ENCODE results near the gene YBX2.
A peak's percentile ranks its signal among the peaks of the same experiment; 100 is the strongest.

YBX2 gene

GRCh38 chr17:7296189-7296861 lies 1.9 kb upstream of the YBX2 start:
- DNase-seq = peak; percentile 67
- Mint-ChIP-seq H3K9me3 (no peaks in the 10 kb centered on the region), H3K4me1 (peaks cover 16 to 23% of the 10 kb centered on the region in 2 donors), H3K4me3 (peak overlapping the region; percentile 52 to 61), H3K27me3 (peaks cover 39 to 56% of the 10 kb centered on the region in 2 donors), H3K27ac (peak overlapping the region; percentile 42), H3K36me3 (no peaks in the 10 kb centered on the region)
- peak; percentile 64 to 69 for ATAC-seq (replicated peaks)

GRCh38 chr17:7295230-7296180 lies 1.1 kb upstream of the YBX2 start:
- DNase-seq (no peak), ATAC-seq (replicated peaks) (peak in 1 of 2 donors; percentile 41)

GRCh38 chr17:7293816-7294613 lies 424 bp downstream of the YBX2 start:
- Mint-ChIP-seq H3K4me1 (peaks cover 16 to 23% of the 10 kb centered on the region in 2 donors), H3K36me3 (no peaks in the 10 kb centered on the region), H3K27ac (no peak overlapping the region), H3K4me3 (peak overlapping the region in 1 of 2 donors; percentile 79), H3K27me3 (peaks cover 43 to 61% of the 10 kb centered on the region in 2 donors), H3K9me3 (no peaks in the 10 kb centered on the region)
- DNase-seq = no peak
- ATAC-seq (replicated peaks) = no peak

More at GRCh38 chr17:7295230-7296180, 1.1 kb upstream of the YBX2 start:
- H3K36me3 Mint-ChIP-seq = no peaks in the 10 kb centered on the region
- H3K4me1 Mint-ChIP-seq = peaks cover 16 to 23% of the 10 kb centered on the region in 2 donors
- H3K27ac Mint-ChIP-seq = peak overlapping the region; percentile 73
- peak overlapping the region; percentile 76 to 79 for H3K4me3 Mint-ChIP-seq
- H3K27me3 Mint-ChIP-seq = peaks cover 43 to 62% of the 10 kb centered on the region in 2 donors
- H3K9me3 Mint-ChIP-seq = no peaks in the 10 kb centered on the region

DNA sequence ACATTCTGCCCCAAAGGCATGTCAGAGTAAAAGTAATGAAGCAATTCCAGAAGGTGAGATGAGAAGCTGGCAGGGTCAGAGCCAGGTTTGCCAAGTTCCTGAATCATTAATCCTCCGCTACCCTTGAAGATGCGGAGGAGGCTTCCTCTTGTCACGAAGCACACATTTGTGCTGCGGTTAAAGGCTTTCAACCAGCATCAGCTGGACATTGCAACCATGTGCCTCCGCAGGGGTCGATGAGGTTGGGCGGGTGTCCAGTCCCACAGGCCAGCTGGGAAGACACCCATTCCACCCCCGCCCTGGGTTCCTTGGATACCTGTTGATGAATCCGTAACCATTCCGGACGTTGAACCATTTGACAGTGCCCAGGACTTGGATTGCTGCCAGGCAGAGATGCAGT lies 1.3 kb downstream of the YBX2 start:
- ATAC-seq (replicated peaks) (no peak), DNase-seq (no peak)
- H3K36me3 Mint-ChIP-seq = no peaks in the 10 kb centered on the region
- H3K4me3 Mint-ChIP-seq = no peak overlapping the region
- peaks cover 16 to 23% of the 10 kb centered on the region in 2 donors for H3K4me1 Mint-ChIP-seq
- no peaks in the 10 kb centered on the region for H3K9me3 Mint-ChIP-seq
- H3K27me3 Mint-ChIP-seq = peaks cover 48 to 66% of the 10 kb centered on the region in 2 donors
- no peak overlapping the region for H3K27ac Mint-ChIP-seq

DNA sequence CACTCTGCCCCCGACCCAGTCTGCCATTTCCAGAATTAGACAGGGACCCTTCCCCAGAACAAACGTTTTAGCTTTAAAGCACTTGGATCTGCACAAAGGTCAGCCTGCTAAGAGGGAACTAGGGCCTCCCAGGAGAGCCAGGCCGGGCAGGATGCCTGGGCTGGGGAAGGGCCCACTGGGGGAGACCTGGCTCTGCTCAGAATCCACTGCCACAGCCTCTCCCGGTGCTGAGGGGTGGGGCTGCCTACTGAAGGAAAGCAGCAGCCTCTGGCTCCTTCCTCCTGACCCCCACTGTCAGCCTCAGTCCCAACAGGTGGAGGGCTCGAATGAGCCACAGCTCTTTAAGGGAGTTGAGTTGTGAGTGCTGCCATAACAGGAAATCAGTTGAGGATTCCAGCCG lies 1.7 kb downstream of the YBX2 start:
- H3K36me3 Mint-ChIP-seq = no peaks in the 10 kb centered on the region
- no peak for ATAC-seq (replicated peaks)
- H3K4me1 Mint-ChIP-seq = peaks cover 16 to 23% of the 10 kb centered on the region in 2 donors
- H3K27me3 Mint-ChIP-seq = peaks cover 52 to 70% of the 10 kb centered on the region in 2 donors
- DNase-seq = no peak
- H3K27ac Mint-ChIP-seq = no peak overlapping the region
- H3K9me3 Mint-ChIP-seq = no peaks in the 10 kb centered on the region
- no peak overlapping the region for H3K4me3 Mint-ChIP-seq

DNA sequence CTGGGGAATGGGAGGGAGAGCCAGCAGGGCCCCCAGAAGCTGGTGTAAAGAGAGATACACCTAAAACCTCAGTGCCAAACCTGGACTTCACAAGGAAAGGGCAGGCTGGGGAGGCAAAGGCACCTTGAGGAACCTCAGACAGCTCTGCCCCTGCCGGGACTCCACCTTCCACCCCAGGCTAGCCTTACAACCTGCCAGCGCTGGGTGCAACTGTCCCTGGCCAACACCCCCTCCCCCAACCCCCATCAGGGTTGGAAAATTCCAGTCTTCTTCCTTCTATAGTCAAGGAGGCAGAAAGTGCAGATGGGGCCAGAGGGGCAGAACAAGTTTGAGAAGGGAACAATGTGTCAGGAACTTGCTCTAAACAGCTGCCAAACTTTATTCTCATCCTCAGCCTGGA lies 2.2 kb downstream of the YBX2 start:
- DNase-seq (no peak), ATAC-seq (replicated peaks) (no peak)
- no peaks in the 10 kb centered on the region for H3K9me3 Mint-ChIP-seq
- no peak overlapping the region for H3K4me3 Mint-ChIP-seq
- peaks cover 52 to 72% of the 10 kb centered on the region in 2 donors for H3K27me3 Mint-ChIP-seq
- no peaks in the 10 kb centered on the region for H3K36me3 Mint-ChIP-seq
- H3K27ac Mint-ChIP-seq = no peak overlapping the region
- H3K4me1 Mint-ChIP-seq = peaks cover 16 to 23% of the 10 kb centered on the region in 2 donors

- ATAC-seq (replicated peaks) (no peak), DNase-seq (no peak)
- Mint-ChIP-seq H3K27ac (no peak overlapping the region), H3K4me1 (peaks cover 8 to 11% of the 10 kb centered on the region in 2 donors), H3K27me3 (peaks cover 55 to 74% of the 10 kb centered on the region in 2 donors), H3K4me3 (no peak overlapping the region), H3K9me3 (no peaks in the 10 kb centered on the region), H3K36me3 (no peaks in the 10 kb centered on the region)
These were observed 3.8 kb downstream of the YBX2 start for GRCh38 chr17:7290685-7291084.

- Mint-ChIP-seq H3K9me3 (no peaks in the 10 kb centered on the region), H3K36me3 (no peaks in the 10 kb centered on the region), H3K27ac (no peak overlapping the region), H3K4me1 (peaks cover 5% of the 10 kb centered on the region in 2 donors), H3K4me3 (no peak overlapping the region), H3K27me3 (peaks cover 54 to 74% of the 10 kb centered on the region in 2 donors)
- DNase-seq (no peak), ATAC-seq (replicated peaks) (no peak)
These were observed 4.3 kb downstream of the YBX2 start for GRCh38 chr17:7290166-7290565.

DNA sequence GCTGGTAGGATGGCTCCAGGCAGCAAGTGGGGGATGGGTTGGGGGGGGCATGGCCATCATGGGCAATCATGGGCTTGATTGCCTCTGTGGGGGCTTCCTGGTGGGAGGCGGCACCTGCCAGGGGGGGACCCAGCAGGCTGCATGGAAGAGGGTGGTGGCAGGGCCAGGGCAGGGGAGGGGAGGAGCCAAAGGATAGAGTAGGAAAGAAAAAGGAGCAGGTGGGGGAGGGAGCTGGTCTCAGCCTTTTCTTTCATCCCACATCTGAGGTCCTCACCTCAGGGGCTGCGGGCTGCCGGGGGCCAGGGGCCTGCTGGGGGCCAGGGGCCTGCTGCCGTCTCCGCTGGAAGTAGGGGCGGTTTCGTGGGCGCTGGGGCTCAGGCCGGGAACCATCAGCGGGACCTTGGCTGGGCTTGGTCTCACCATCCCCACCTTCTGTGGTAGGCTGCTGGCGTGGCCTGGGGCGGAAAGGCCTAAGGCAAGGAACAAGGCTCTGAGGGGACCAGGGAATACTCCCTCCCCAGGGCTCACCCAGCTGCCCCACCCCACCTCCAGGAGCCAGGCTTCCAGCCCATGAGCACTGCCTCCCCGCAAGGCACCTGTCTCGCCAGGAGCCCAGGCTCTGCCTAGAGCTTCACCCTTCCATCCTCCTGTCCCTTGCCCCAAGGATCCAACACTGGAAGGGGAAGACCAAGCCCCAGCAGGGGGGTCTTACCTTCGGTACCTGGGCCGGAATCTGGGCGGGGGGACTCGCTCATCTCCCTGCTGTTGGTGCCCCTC lies 5.0 kb downstream of the YBX2 start:
- H3K27me3 Mint-ChIP-seq = peaks cover 55 to 75% of the 10 kb centered on the region in 2 donors
- H3K9me3 Mint-ChIP-seq = no peaks in the 10 kb centered on the region
- peaks cover 0 to 3% of the 10 kb centered on the region in 2 donors for H3K4me1 Mint-ChIP-seq
- H3K27ac Mint-ChIP-seq = no peak overlapping the region
- no peak for ATAC-seq (replicated peaks)
- DNase-seq = no peak
- no peaks in the 10 kb centered on the region for H3K36me3 Mint-ChIP-seq
- no peak overlapping the region for H3K4me3 Mint-ChIP-seq

GRCh38 chr17:7285679-7286078 lies 8.8 kb downstream of the YBX2 start:
- H3K36me3 Mint-ChIP-seq = no peaks in the 10 kb centered on the region
- ATAC-seq (replicated peaks) (no peak), DNase-seq (no peak)
- H3K27ac Mint-ChIP-seq = no peak overlapping the region
- no peak overlapping the region for H3K4me3 Mint-ChIP-seq
- peaks cover 58 to 70% of the 10 kb centered on the region in 2 donors for H3K27me3 Mint-ChIP-seq
- H3K9me3 Mint-ChIP-seq = no peaks in the 10 kb centered on the region
- H3K4me1 Mint-ChIP-seq = peaks cover 19 to 22% of the 10 kb centered on the region in 2 donors

DNA sequence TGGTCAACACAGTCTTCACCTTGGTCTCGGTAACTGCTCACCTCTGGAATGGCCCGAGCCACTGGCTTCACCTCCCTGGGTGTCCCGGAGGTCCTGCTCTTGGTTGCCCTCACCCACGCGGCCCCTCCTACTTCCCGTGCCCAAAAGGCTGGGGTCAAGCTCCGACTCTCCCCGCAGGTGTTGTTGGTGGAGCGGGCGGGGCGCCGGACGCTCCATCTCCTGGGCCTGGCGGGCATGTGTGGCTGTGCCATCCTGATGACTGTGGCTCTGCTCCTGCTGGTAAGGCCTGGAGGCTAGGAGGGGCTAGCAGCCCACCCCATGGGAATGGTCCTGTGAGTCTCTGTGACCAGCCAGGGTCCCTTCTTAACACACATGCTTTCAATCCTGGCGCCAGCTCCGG lies 9.5 kb downstream of the YBX2 start:
- no peak for DNase-seq
- peaks cover 53 to 64% of the 10 kb centered on the region in 2 donors for H3K27me3 Mint-ChIP-seq

DNA sequence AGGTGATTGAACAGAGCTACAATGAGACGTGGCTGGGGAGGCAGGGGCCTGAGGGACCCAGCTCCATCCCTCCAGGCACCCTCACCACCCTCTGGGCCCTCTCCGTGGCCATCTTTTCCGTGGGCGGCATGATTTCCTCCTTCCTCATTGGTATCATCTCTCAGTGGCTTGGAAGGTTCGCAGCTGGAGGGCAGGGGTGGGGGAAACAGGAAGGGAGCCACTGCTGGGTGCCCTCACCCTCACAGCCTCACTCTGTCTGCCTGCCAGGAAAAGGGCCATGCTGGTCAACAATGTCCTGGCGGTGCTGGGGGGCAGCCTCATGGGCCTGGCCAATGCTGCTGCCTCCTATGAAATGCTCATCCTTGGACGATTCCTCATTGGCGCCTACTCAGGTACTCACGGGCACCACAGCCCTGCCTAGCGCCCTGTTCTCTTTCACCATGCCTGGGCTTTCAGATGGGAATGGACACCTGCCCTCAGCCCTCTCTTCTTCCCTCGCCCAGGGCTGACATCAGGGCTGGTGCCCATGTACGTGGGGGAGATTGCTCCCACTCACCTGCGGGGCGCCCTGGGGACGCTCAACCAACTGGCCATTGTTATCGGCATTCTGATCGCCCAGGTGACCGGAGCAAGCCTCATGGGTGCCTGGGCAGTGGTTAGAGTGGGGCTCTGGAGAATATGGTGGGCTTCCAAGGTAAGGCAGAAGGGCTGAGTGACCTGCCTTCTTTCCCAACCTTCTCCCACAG lies 10.8 kb downstream of the YBX2 start:
- H3K27me3 Mint-ChIP-seq = peaks cover 51 to 61% of the 10 kb centered on the region in 2 donors
- DNase-seq = no peak
- peaks cover 25 to 30% of the 10 kb centered on the region in 2 donors for H3K4me1 Mint-ChIP-seq
- H3K27ac Mint-ChIP-seq = peak overlapping the region; percentile 7
- ATAC-seq (replicated peaks) = no peak
- H3K4me3 Mint-ChIP-seq = no peak overlapping the region
- H3K36me3 Mint-ChIP-seq = no peaks in the 10 kb centered on the region
- H3K9me3 Mint-ChIP-seq = no peaks in the 10 kb centered on the region

More for the DNA sequence above, 9.5 kb downstream of the YBX2 start:
- Mint-ChIP-seq H3K9me3 (no peaks in the 10 kb centered on the region), H3K36me3 (no peaks in the 10 kb centered on the region), H3K27ac (no peak overlapping the region), H3K4me3 (no peak overlapping the region), H3K4me1 (peaks cover 25 to 30% of the 10 kb centered on the region in 2 donors)
- ATAC-seq (replicated peaks) = no peak

Data from stimulated activated naive B cell treated with anti-CD40 and anti-IgM and Interleukin-4, amounts not matched to agents 10 μg/mL and 1 μg/mL and 100 μg/mL, for 72 hours (primary cell).